PFSK-1 (cell line): ENCODE results near the gene SAMD10.

Experiments
- FOXP2 ChIP-seq: optimal IDR thresholded peaks from 2 replicates; pipeline ENCODE3; 2011; ENCODE audit warnings: borderline replicate concordance, control low read depth, inconsistent platforms; ENCODE audit not compliant: insufficient read depth; ENCODE audit errors: extremely low read length, extremely low read depth
- SIN3A ChIP-seq: IDR thresholded peaks from 2 replicates; pipeline ENCODE4 v1.6.1; 2012; ENCODE audit warnings: mild to moderate bottlenecking, low read length, moderate library complexity, borderline replicate concordance; ENCODE audit not compliant: insufficient read depth

- no peak for TF ChIP-seq SIN3A
- no peak for TF ChIP-seq FOXP2
Observed at GRCh38 chr20:63958964-63959698, 20.3 kb downstream of the SAMD10 start.
